HG03064 (cell line): ENCODE measurements around the gene C9orf152.
A peak's percentile ranks its signal among the peaks of the same experiment; 100 is the strongest.

ENCODE experiments used
- ATAC-seq: cut with Tn5 transposase; IDR thresholded peaks from one replicate; pipeline ENCODE4 v1.9.1; 2021; ENCODE audit warnings: low read depth; ENCODE audit not compliant: unreplicated experiment

The C9orf152 gene

GRCh38 chr9:110185806-110186205 is 22.2 kb downstream of the C9orf152 start:
- no peak for ATAC-seq

GRCh38 chr9:110183208-110184145 is 24.5 kb downstream of the C9orf152 start:
- ATAC-seq: no peak

- no peak for ATAC-seq
These were observed 27.2 kb downstream of the C9orf152 start for GRCh38 chr9:110180511-110181434.

- no peak for ATAC-seq
These were observed 28.2 kb downstream of the C9orf152 start for GRCh38 chr9:110179734-110180133.

- ATAC-seq: no peak
These were observed 29.7 kb downstream of the C9orf152 start for GRCh38 chr9:110178281-110178680.

GRCh38 chr9:110175275-110175968 is 32.5 kb downstream of the C9orf152 start:
- ATAC-seq: no peak

GRCh38 chr9:110173322-110173642 is 34.7 kb downstream of the C9orf152 start:
- no peak for ATAC-seq

- no peak for ATAC-seq
These were observed 37.4 kb downstream of the C9orf152 start for GRCh38 chr9:110170357-110171257.

GRCh38 chr9:110168486-110168885 is 39.5 kb downstream of the C9orf152 start:
- ATAC-seq: no peak

- no peak for ATAC-seq
These were observed 46.0 kb downstream of the C9orf152 start for GRCh38 chr9:110161940-110162339.

GRCh38 chr9:110160685-110161084 is 47.3 kb downstream of the C9orf152 start:
- ATAC-seq: no peak

- ATAC-seq: no peak
These were observed 47.8 kb downstream of the C9orf152 start for GRCh38 chr9:110160123-110160522.

GRCh38 chr9:110157823-110158664 is 49.9 kb downstream of the C9orf152 start:
- ATAC-seq: no peak

- peak; percentile 89 for ATAC-seq
These were observed 51.1 kb downstream of the C9orf152 start for GRCh38 chr9:110156902-110157301.

GRCh38 chr9:110156416-110156815 is 51.5 kb downstream of the C9orf152 start:
- ATAC-seq: peak; percentile 5

- no peak for ATAC-seq
These were observed 52.2 kb downstream of the C9orf152 start for GRCh38 chr9:110155751-110156150.

- ATAC-seq: no peak
These were observed 54.5 kb downstream of the C9orf152 start for GRCh38 chr9:110153431-110153830.

GRCh38 chr9:110152704-110153374 is 55.1 kb downstream of the C9orf152 start:
- no peak for ATAC-seq
